ENCODE results near the gene CD40. TPM values are rescaled to one million over a fixed set of nuclear protein-coding genes. Genes with fewer than 3 reads are reported as not detected.

The CD40 gene
- total RNA-seq (2013; cell fraction: nucleolus; rRNA removed), result 203 and 210 TPM in 2 replicates
- total RNA-seq (2014; rRNA removed) (116 and 120 TPM in 2 replicates), total RNA-seq (2014; rRNA removed; fragmentation: Illumina TruSeq; extraction: Trizol) (75.6 and 77.7 TPM in 2 replicates), total RNA-seq (2021) (99.0 and 103 TPM in 2 replicates), polyA plus RNA-seq (2011; rRNA removed) (137 and 193 TPM in 2 replicates), polyA plus RNA-seq (2014; fragmentation: Illumina TruSeq; extraction: Trizol) (105 and 110 TPM in 2 replicates), polyA plus RNA-seq (2014; fragmentation: Nextera tagmentation; extraction: Ambion mirVana) (10 to 100 TPM; 40.8 to 71.7 TPM), polyA plus RNA-seq (2014; rRNA removed) (145 and 166 TPM in 2 replicates), polyA plus RNA-seq (2016; fragmentation: Nextera tagmentation; extraction: Ambion mirVana) (10 to 100 TPM; 75.4 to 80.1 TPM), polyA minus RNA-seq (2011; rRNA and poly(A)+ RNA removed) (133 and 196 TPM in 2 replicates), Bru-seq, nascent RNA (percentile 98 among the genes with signal in this experiment), BruChase-seq, experiment 1, labeled RNA remaining after a 6-hour chase (percentile 98 among the genes with signal in this experiment), BruChase-seq, experiment 2, labeled RNA remaining after a 2-hour chase (percentile 98 among the genes with signal in this experiment)
- 76.0 TPM for polyA plus RNA-seq (2011; ENCODE audit: low read depth)
- polyA plus RNA-seq (2011; cell fraction: cytosol; rRNA removed), result 173 and 269 TPM in 2 replicates
- polyA plus RNA-seq (2011; cell fraction: nucleus; rRNA removed), result 225 and 280 TPM in 2 replicates
- polyA plus RNA-seq (2012), result 109 and 140 TPM in 2 replicates
- 45.2 and 54.9 TPM in 2 replicates for polyA minus RNA-seq (2011; cell fraction: cytosol; rRNA and poly(A)+ RNA removed)
- polyA minus RNA-seq (2011; cell fraction: nucleus; rRNA and poly(A)+ RNA removed), result 53.3 and 65.2 TPM in 2 replicates
- long read RNA-seq, experiment 1, transcript CD40-202 (9 exons, 1,729 nt), result major isoform, 103 of 137 reads
- long read RNA-seq, experiment 1, partial matches to known transcripts, result 8 of 137 reads
- long read RNA-seq, experiment 1, other reads (novel, unspliced or antisense), result 23 of 137 reads
- long read RNA-seq, experiment 2, transcript CD40-204 (8 exons, 822 nt), result minor isoform, 50 of 821 reads
- long read RNA-seq, experiment 2, transcript CD40-201 (8 exons, 1,623 nt), result minor isoform, 6 of 821 reads
- long read RNA-seq, experiment 2, transcript CD40-202 (9 exons, 1,729 nt), result major isoform, 633 of 821 reads
- long read RNA-seq, experiment 2, partial matches to known transcripts, result 16 of 821 reads
- long read RNA-seq, experiment 2, other reads (novel, unspliced or antisense), result 115 of 821 reads

DNA sequence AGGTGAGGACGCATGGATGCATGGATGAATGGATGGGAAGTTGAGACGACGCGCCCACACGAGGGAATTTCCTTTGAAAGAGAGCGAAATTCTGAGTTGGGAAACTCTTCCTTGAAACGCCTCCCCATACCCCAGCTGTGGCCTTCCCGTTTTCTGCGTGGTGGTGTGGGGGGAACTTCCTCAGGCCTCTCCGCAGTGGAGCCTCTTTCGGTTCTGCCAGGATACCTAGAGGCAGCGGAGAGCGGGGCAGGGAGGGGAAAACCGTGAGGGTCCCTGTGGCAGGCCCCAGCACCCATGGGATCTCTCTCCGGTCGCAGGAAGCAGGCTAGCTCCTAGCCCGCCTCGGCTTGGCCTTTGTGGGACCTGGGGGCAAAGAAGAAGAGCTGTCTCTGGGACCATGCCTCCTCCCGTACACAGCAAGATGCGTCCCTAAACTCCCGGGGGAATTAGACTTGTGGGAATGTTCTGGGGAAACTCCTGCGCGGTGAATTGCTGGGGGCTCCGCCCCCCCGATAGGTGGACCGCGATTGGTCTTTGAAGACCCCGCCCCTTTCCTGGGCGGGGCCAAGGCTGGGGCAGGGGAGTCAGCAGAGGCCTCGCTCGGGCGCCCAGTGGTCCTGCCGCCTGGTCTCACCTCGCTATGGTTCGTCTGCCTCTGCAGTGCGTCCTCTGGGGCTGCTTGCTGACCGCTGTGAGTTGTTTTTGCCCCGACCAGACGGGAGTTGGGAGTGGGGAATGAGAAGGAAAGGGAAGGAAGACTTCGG is at the start of gene CD40:
TSS of gene CD40 (plus strand) at position 611 of the 764 bp plus-strand sequence. CDS start at position 641, 30 bp downstream.
- H3K27ac ChIP-seq (ENCODE audit: control insufficient read depth, insufficient read depth), result peak within 1 kb of the TSS; percentile 76
- DNase-seq (ENCODE audit: low read depth, low spot score) (peak; percentile 76), ATAC-seq (peak; percentile 90), FAIRE-seq (peak; percentile 75)
- WGBS (ENCODE audit: insufficient coverage, insufficient replicate concordance, low lambda C conversion rate, missing lambda C conversion rate), result under 1% methylated on average over 39 of the region's 40 CpGs
- peak within 1 kb of the TSS; percentile 92 for H3K4me2 ChIP-seq (ENCODE audit: control insufficient read depth, insufficient read depth)
- ChIA-PET CTCF (interaction anchor here (1.1 to 4.1 kb wide), 8 partner anchors 9 to 289 kb away, joined by 3 to 63 read pairs (median 12); no protein-coding TSS in a partner anchor), SMC1A (ENCODE audit: uncharacterized antibody, unreplicated experiment) (interaction anchor here (0.9 to 4.1 kb wide), 4 partner anchors 10 to 30 kb away, joined by 4 to 39 read pairs (median 20); no protein-coding TSS in a partner anchor), POLR2A (interaction anchor here (1.0 to 2.6 kb wide), 5 partner anchors 8 to 30 kb away, joined by 3 to 13 read pairs (median 3); no protein-coding TSS in a partner anchor), RAD21 (ENCODE audit: unreplicated experiment) (interaction anchor here (0.9 to 3.0 kb wide), 2 partner anchors 10 to 29 kb away, joined by 3 to 23 read pairs; no protein-coding TSS in a partner anchor)
- intact Hi-C loops (cut with micrococcal nuclease; ENCODE audit: unreplicated experiment) (no loop called here), in situ Hi-C loops (cut with MboI) (loop anchor here (10.0 kb wide), 1 partner anchor 753 kb away; the partner anchor contains the start of gene SYS1)
- peak within 1 kb of the TSS; percentile 96 for H3K4me3 ChIP-seq
- H2AFZ ChIP-seq (ENCODE audit: control insufficient read depth, low read depth, low read length), result peak within 1 kb of the TSS; percentile 61
- BruUV-seq (replicated peaks), result TSS peak; percentile 85
- H3K4me1 ChIP-seq (ENCODE audit: control insufficient read depth, insufficient read depth, low read length), result peaks cover 6% of the 10 kb centered on the region
- peak within 1 kb of the TSS; percentile 67 for H3K9ac ChIP-seq (ENCODE audit: control insufficient read depth, insufficient read depth, low read length)
- peaks cover 6% of the 10 kb centered on the region for H4K20me1 ChIP-seq (ENCODE audit: control insufficient read depth, insufficient read depth)
- H3K9me3 ChIP-seq (replicated peaks; ENCODE audit: control insufficient read depth, insufficient read depth, low read length), result no peaks in the 10 kb centered on the region
- peaks cover 50% of the 10 kb centered on the region for H3K79me2 ChIP-seq (ENCODE audit: control insufficient read depth, insufficient read depth, low read length)
- H3K27me3 ChIP-seq (replicated peaks in 1 of 2; ENCODE audit: control insufficient read depth in 2 of 2, insufficient read depth in 2 of 2, low read length in 1 of 2), result no peaks in the 10 kb centered on the region
- peaks cover 12 to 16% of the 10 kb centered on the region in 2 experiments for H3K36me3 ChIP-seq (ENCODE audit: control insufficient read depth in 2 of 2, insufficient read depth in 2 of 2, low read length in 1 of 2)
- peak; percentile 61 for TF ChIP-seq RELA (IDR thresholded peaks at IDR 0.05; ENCODE audit: borderline replicate concordance, partially characterized antibody)
- TF ChIP-seq RUNX3 (IDR thresholded peaks at IDR 0.05; ENCODE audit: low read length), result peak; percentile 38
- TF ChIP-seq, protein P1, sequence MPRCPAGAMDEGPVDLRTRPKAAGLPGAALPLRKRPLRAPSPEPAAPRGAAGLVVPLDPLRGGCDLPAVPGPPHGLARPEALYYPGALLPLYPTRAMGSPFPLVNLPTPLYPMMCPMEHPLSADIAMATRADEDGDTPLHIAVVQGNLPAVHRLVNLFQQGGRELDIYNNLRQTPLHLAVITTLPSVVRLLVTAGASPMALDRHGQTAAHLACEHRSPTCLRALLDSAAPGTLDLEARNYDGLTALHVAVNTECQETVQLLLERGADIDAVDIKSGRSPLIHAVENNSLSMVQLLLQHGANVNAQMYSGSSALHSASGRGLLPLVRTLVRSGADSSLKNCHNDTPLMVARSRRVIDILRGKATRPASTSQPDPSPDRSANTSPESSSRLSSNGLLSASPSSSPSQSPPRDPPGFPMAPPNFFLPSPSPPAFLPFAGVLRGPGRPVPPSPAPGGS (IDR thresholded peaks at IDR 0.05; ENCODE audit: borderline replicate concordance, insufficient read depth, low read depth, low read length, poor library complexity, severe bottlenecking), result peak; percentile 11
- peak; percentile 58; the same call in 1 of the 2 replicates for TF ChIP-seq NR2F1 (conservative IDR thresholded peaks at IDR 0.05)
- 0 out of 2 replicates have a peak, but pooled peaks have one; percentile 71 for TF ChIP-seq POLR2AphosphoS2 (IDR thresholded peaks at IDR 0.05; ENCODE audit: low read depth, low read length)
- TF ChIP-seq HDAC6 (IDR thresholded peaks at IDR 0.05; ENCODE audit: unreplicated experiment), result peak; percentile 22
- no peak for TF ChIP-seq E4F1 (IDR thresholded peaks at IDR 0.05; ENCODE audit: borderline replicate concordance, partially characterized antibody)
- TF ChIP-seq ETV6 (conservative IDR thresholded peaks at IDR 0.05 in 1 of 2, IDR thresholded peaks at IDR 0.05 in 1 of 2; ENCODE audit: borderline replicate concordance in 1 of 2, low read depth in 1 of 2), result no peak; a peak in 2 of 4 replicates
- no peak for TF ChIP-seq ZNF384 (IDR thresholded peaks at IDR 0.05; ENCODE audit: borderline replicate concordance, low read depth, low read length)
- TF ChIP-seq IKZF2 (IDR thresholded peaks at IDR 0.05), result peak; percentile 98
- TF ChIP-seq E2F4 (IDR thresholded peaks at IDR 0.05; ENCODE audit: low read depth, low read length), result no peak

All from GM12878 (cell line).